ENCODE data around the gene BCDIN3D.

GRCh38 chr12:49795654-49796105 lies 47.2 kb downstream of the BCDIN3D start:
- no peak for TF ChIP-seq CTCF (optimal IDR thresholded peaks at IDR 0.05 in 1 of 3, IDR thresholded peaks at IDR 0.05 in 1 of 3, conservative IDR thresholded peaks at IDR 0.05 in 1 of 3; ENCODE audit: extremely low read depth in 1 of 3, insufficient read depth in 2 of 3, low read length in 3 of 3)
- TF ChIP-seq EZH2 (IDR thresholded peaks at IDR 0.05; ENCODE audit: low read length) = no peak

Measured in keratinocyte (primary cell).